ENCODE results near the gene DNASE1L2. TPM values are rescaled to one million over a fixed set of nuclear protein-coding genes. Genes with fewer than 3 reads are reported as not detected.

Gene DNASE1L2
- total RNA-seq, 2 donors from 2014 or later = 0.19 TPM; not detected in 1

DNA sequence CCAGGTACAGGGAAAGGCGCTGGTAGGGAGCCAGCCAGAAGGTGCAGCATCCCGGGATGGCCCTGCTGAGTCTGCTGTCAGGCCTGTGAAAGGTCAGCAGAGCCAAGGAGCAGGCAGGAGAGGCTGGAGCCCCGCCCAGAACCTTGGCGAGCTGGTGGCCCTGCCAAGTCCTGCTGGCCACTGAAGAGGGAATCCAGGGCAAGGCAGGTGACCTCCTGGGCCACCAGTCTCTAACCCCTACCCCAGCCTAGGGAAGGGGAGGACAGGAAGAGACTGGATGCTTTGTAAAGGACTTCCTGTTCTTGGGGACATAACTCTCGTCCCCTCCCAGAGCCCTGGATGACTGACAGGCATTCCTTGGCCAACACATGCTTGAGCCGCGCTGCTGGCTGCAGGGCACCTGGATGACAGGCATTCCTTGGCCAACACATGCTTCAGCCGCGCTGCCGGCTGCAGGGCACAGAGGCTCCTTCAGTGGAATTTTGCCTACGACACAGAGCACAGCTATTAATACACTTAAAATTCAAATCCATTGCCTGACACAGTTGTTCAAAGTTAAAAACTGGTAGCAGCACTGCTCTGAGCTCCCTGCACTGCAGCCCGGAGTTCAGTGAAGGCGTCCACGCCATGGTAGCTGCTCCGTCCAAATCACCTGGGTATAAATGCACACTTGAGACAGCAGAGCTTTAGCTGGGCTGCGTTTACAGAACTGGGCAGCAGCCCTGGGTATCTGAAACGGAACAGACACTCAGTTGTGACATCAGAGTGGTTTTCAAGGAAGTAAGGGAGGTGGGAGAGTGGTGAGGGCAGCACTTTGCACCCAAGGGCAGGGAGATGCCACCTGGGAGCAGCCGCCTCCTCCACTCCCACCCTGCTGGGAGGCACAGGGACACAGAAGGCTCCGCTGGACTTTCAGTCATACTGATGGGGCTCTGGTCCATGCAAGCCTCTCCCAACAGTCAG is 23.6 kb upstream of the DNASE1L2 start:
- no peak for DNase-seq (ENCODE audit: low spot score)
- intact Hi-C loops (cut with DNase I) = no loop called here

DNA sequence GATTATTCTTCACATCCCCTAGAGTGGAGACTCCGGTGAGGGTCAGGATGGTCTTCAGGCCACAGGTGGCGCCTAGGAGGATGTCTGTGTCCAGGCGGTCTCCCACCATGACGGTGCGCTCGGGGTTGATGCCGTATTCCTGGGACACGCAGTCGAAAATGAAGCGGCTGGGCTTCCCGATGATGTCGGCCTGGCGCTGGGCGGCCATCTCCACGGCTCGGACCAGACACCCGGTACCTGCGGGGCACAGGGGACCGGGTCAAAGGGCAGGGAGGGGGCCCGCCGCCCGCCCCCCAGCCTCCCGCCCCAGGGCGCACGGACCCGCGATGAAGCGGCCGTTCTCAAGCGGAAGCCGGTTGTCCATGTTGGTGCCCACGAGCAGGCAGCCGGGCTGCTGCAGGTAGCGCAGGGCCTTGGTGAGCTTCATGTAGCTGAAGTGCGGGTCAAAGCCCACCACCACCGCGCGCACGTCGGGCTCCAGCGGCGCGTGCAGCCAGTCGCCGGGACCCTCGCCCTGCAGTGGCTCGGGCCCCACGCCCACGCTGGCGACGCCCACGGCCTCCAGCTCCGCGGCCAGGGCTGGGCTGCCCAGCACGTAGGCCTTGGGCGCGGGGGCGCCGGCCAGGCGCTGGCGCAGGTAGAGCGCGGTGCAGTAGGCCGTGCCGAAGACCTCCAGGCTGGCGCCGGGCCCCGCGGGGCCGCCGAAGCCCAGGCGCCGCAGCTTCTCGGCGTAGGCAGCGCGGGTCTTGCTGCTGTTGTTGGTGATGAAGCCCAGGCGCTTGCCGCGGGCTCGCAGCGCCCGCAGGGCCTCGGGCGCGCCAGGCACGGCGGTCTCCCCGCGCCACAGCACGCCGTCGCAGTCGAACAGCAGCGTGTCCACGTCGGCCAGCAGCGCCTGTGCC is 22.2 kb upstream of the DNASE1L2 start:
- DNase-seq (ENCODE audit: low spot score) = no peak
- intact Hi-C loops (cut with DNase I) = no loop called here

DNA sequence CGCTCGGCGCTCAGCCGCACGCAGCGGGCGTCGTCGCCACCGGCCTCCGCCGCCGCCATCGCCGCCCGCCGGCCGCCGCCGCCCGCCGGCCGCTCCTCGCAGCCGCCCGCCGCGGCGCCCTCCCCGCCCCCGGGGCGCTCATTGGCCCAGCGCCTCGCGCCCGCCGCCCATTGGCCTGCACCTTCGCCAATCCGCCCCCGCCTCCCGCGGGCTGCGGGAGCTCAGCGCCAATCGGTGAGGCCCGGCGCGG is 21.6 kb upstream of the DNASE1L2 start, which contains the start of gene PGP:
PGP (minus strand) TSS at position 122 of the 250 bp plus-strand sequence; CDS start at position 59, 63 bp downstream.
- intact Hi-C loops (cut with DNase I) = no loop called here

DNA sequence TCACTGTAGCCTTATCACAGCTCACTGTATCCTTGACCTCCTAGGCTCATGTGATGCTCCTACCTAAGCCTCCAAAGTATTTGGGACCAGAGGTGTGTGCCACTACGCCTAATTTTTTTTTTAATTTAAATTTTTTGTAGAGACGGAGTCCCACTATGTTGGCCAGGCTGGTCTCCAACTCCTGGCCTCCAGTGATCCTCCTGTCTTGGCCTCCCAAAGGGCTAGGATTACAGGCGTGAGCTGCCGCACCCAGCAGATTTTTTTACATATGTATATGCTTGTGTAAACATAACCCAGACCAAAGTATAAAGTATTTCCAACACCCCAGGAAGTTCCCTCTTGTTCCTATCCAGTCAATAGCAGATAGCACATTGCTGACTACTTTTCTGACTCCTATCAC is 19.9 kb upstream of the DNASE1L2 start:
- DNase-seq (ENCODE audit: low spot score) = no peak
- intact Hi-C loops (cut with DNase I) = no loop called here

More for the DNA sequence above, 21.6 kb upstream of the DNASE1L2 start, which contains the start of gene PGP:
- DNase-seq (ENCODE audit: low spot score) = no peak

DNA sequence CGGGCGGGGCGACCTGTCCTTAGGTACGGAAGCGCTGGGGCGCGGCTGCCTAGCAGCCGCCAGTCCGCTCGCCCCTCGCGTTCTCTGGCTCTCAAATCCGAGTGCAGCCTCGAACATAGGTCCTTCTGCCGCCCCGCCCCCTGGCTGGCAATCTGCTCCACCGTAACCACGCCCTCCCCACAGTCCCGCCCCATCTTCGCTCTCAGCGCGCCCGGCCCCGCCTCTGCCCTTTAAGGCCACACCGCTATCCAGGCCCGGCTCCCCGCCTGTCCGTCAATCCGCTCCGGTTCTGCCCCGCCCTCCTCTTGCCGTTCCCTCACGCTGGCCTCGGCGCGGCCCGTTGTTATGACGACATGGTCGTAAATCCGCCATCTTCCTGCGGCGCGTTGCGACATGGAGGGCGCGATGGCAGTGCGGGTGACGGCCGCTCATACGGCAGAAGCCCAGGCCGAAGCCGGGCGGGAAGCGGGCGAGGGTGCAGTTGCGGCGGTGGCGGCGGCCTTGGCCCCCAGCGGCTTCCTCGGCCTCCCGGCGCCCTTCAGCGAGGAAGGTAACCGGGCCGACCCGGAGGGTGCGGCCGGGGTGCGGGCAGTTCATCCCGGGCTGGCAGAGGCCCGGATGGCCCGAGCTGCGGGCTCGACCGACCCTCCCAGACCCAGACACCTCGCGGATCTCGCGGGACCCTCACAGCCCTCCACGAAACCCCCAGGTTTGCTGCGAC is 12.9 kb upstream of the DNASE1L2 start, which contains the start of gene E4F1:
E4F1 (plus strand) TSS at position 371 of the 721 bp plus-strand sequence; CDS start at position 394, 23 bp downstream.
- intact Hi-C loops (cut with DNase I) = loop anchor here in 1 of 2 donors (10.0 kb wide), 1 partner anchor 51 kb away; no protein-coding TSS in a partner anchor
- DNase-seq (ENCODE audit: low spot score) = peak; percentile 100

DNA sequence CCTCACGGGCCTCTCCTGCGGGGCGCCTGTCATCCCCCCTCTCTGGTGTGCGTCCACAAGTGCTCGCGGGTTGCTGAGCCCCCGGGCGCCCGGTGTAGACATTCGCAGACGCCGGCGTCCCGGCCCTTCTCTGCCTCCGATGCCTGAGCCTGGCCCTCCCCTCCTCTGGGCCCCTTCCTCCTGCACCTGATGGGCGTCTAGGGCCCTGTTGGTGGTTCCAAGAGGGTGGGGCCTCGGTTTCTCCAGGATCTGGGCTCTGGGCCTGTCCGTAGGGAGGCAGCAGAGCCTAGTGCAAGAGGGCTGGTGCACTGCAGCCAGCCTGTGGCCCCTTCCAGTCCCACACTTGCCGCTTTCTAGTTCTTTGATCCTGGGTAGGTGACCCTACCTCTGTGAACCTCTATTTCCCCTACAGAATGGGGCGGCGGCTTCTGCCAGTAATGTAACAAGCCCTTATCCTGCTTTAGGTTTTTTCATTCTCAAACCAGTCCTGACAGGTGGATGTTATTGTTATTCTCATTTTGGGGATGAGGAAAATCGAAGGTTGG is 12.2 kb upstream of the DNASE1L2 start:
- intact Hi-C loops (cut with DNase I) = loop anchor here in 1 of 2 donors (10.0 kb wide), 1 partner anchor 51 kb away; no protein-coding TSS in a partner anchor
- no peak for DNase-seq (ENCODE audit: low spot score)

DNA sequence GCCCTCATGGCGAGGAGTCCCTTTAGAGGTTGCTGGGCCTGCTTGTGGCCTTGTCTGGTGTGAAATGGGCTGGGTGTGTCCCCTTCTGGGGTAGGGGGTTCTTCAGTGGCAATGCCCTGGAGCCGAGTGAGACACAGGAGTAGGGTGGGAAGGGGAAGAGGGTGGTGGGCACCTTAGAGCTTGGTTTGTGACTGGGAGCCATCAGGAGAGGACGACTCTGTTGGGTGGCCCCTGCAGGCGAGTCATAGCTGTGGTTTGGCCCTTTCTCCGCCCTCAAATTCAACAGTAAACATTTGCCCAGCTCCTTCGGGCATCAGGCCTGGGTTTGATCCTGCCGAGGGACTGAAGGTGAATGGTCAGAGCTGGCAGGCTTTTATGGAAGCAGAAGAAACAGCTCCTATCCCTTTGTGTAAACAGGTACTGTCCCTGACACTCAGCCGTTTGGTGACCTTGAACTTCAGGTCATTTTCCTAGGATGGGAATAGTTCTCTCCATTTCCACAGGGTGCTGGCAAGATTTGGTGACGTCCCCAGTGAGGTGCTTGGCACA is 9.9 kb upstream of the DNASE1L2 start:
- DNase-seq (ENCODE audit: low spot score) = no peak
- intact Hi-C loops (cut with DNase I) = loop anchor here in 1 of 2 donors (10.0 kb wide), 1 partner anchor 48 kb away; no protein-coding TSS in a partner anchor

DNA sequence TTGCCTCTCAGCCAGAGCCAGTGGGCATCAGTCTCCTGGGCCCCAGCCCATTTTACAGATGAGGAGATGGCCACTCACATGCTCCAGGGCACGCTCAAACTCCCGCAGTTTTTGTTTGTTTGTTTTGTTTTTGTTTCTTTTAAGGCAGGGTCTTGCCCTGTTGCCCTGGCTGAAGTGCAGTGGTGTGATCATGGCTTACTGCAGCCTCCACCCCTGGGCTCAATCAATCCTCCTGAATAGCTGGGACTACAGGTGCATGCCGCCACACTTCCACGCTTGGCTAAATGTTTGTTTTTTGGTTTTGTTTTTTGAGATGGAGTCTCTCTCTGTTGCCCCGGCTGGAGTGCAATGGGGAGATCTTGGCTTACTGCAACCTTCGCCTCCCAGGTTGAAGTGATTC is 9.3 kb upstream of the DNASE1L2 start:
- intact Hi-C loops (cut with DNase I) = loop anchor here in 1 of 2 donors (10.0 kb wide), 1 partner anchor 48 kb away; no protein-coding TSS in a partner anchor
- DNase-seq (ENCODE audit: low spot score) = no peak

DNA sequence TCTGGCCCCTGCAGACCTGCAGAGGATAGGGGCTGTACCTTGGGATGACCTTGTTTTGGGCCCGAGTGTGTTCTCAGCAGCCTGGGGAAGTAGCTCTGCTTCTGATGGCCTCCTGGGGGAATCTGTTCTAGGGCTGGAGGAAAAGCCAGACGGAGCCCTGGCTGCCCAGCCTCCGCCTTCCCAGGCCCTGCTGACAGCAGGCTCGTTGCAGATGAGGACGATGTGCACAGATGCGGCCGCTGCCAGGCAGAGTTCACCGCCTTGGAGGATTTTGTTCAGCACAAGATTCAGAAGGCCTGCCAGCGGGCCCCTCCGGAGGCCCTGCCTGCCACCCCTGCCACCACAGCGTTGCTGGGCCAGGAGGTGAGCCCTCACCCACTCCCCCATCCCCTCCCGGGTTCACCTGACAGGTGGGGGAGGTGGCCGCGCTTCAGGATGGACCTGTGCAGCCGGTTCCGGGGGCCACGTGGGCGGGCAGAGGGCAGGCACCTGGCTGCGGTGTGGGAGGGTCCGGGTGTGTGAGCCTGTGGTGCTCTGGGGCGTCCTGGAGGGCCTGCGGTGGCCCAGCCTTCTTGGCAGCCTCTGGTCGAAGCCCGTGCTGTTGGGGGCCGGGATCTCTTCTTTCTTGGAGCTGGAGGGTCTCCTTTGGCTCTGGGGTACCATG is 8.0 kb upstream of the DNASE1L2 start:
- DNase-seq (ENCODE audit: low spot score) = no peak
- intact Hi-C loops (cut with DNase I) = loop anchor here in 1 of 2 donors (10.0 kb wide), 1 partner anchor 47 kb away; no protein-coding TSS in a partner anchor

DNA sequence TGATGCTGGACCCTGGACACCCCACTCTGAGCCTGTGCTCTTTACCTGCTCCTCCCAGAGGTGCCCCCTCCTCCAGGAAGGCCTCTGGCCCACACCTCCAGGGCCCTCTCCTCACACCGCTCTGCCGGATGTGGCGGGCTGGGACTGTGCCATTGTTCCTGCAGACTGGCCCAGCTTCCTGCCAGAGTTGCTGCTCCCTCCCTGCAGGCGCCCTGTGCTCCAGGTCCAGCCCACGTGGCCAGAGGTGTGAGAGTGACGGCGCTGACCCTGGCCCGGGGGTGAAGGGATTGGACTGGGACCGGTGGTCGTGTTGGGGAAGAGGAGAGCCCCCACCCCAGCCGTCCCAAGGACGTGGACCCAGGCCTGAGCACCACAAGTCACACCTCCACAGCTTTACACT is 7.2 kb upstream of the DNASE1L2 start:
- intact Hi-C loops (cut with DNase I) = loop anchor here in 1 of 2 donors (10.0 kb wide), 1 partner anchor 46 kb away; no protein-coding TSS in a partner anchor
- no peak for DNase-seq (ENCODE audit: low spot score)

DNA sequence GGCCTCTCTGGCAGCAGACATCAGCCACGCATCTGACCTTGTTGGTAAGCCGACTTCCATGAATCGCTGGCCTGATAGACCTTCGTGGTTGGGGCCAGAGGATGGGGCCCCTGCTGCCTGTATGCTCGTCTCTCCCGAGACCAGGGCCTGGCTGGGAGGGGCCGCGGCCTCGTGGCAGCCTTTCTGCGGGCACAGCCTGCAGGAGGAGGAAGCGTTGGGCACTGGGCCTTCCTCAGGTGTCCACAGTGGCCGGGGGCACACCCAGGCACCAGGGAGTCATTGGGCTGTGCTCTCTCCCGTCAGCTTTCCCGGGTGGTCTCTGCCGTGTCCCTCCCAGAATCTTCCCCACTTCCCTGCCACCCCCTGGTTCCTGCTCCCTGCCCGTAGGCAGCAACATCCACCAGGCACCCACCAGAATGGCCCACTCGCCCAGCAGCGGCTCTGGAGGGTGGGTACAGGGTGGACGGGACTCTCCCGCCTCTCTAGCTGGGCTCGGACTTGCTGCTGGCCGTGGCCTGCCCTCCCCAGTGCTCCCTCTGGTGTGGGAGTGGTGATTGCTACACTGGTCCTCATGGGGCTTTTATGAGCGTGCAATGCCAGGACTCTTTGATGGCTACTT is 6.5 kb upstream of the DNASE1L2 start:
- no peak for DNase-seq (ENCODE audit: low spot score)
- intact Hi-C loops (cut with DNase I) = loop anchor here in 1 of 2 donors (10.0 kb wide), 1 partner anchor 45 kb away; no protein-coding TSS in a partner anchor

DNA sequence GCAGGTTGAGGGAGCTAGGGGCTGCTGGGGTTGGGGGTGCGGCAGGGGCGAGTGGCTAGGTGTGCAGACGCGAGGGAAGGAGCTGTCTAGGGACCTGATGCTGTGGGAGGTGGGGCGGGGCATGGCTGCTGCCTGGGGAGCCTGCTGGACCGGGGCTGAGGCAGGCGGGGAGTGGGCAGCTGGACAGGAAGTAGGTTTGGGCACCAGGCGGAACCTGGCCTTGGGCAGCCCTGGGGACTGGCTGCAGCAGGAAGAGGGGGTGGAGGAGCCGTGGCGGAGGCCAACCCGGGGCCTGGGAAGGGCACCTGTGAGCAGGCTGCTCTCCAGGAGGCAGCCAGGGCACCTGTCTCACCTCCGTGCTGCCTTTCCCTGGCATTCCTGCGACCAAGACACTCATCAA is 5.9 kb upstream of the DNASE1L2 start:
- intact Hi-C loops (cut with DNase I) = no loop called here
- DNase-seq (ENCODE audit: low spot score) = no peak

DNA sequence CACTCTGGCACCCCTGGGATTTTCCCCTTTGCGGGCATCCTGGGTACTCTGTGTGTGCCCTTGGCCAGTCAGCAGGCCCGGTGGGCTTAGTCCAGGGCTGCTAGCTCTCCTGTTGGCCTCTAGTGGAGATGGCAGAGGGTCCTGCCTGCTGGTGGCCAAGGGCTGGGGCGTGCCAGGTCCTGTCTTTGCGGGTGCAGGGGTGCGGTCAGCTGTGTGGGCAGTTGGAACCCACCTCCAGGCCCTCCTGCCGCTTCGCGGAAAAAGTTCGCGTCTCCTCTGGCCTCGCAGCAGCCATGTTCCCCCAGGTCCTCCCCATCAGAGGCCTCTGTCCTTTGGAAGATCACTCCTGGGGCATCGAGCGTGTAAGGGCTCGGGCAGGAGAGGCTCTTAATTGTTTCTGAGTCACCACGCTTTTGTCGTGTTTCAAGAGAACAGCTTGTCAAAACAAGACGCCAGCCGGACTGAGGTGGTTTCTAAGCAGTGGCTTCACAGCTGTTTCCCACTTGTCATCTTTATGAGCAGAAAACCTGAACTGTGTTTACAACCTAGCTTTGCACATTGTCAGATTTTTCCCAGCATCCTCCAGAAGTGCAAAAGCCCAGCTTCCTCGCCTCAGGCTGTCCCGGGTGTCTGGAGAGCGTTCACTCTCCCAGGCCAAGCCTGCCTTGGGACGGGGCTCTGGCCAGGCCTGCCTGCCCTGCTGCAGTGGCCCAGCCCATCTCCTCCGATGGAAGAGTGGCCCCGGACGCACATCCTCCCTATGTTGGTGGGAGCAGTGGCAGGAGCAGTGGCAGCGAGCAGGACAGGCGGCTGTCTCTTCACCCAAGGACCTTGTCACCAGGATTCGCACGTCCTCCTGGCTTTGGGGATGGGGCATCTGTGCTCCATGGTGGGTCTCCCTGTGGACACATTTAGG is 5.0 kb upstream of the DNASE1L2 start:
- intact Hi-C loops (cut with DNase I) = no loop called here
- no peak for DNase-seq (ENCODE audit: low spot score)

DNA sequence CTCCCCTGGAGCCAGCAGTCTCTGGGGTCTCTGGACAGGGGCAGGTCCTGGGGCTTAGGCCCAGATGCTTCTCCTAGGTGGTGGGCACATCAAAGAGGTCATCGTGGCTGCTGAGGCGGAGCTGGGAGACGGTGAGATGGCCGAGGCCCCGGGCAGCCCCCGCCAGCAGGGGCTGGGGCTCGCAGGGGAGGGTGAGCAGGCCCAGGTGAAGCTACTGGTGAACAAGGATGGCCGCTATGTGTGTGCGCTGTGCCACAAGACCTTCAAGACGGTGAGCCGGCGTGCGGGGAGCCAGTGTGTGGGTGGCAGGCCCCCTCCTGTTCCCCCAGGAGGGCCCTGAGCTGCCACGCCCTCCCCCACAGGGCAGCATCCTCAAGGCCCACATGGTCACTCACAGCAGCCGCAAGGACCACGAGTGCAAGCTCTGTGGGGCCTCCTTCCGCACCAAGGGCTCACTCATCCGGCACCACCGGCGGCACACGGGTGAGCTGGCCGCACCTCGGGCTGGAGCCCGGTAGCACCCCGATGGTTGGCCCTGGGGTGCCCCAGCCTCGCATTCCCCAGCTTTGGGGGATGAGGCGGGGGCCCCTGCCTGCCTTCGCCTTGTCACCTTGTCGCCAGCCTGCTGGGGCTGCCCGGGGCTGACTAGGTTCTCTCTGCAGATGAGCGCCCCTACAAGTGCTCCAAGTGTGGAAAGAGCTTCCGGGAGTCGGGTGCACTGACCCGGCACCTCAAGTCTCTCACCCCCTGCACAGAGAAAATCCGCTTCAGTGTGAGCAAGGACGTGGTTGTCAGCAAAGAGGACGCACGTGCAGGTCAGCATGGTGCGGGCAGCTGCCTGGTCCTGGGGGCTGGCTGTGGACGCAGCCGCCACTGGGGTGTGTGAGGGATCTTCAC is 3.9 kb upstream of the DNASE1L2 start:
- intact Hi-C loops (cut with DNase I) = no loop called here

DNA sequence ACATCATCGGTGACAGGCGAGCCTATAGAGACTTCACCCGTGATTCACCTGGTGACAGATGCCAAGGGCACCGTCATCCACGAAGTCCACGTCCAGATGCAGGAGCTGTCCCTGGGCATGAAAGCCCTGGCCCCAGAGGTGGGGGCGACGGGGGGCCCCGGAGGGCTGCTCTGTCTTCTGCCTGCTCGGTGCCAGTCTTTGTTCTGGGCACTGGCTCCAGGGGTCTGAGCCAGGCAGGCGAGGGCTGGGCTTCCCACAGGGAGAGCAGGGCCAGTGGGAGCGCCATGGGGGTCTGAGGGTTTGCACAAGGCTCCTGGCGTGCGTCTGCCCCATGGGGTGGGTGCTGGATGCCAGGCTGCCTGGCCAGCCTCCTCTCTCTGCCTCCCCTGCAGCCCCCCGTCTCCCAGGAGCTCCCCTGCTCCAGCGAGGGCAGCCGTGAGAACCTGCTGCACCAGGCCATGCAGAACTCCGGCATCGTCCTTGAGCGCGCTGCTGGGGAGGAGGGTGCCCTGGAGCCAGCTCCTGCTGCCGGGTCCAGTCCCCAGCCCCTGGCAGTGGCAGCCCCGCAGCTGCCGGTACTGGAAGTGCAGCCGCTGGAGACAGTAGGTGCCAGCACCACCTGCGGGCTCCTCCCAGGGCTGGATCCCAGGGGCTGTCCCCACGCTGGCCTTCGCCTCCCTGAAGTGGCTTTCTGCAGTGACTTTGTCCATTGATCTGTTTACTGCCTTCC is 3.0 kb upstream of the DNASE1L2 start:
- DNase-seq (ENCODE audit: low spot score) = peak; percentile 79
- intact Hi-C loops (cut with DNase I) = no loop called here

More for the DNA sequence above, 3.9 kb upstream of the DNASE1L2 start:
- no peak for DNase-seq (ENCODE audit: low spot score)
